HCT116 (cell line): ENCODE data around the gene RABGGTB.

Experiments used
- ATF3 ChIP-seq: IDR thresholded peaks from 2 replicates; pipeline ENCODE4 v1.6.1; 2012
- CTCF ChIP-seq, 3 experiments: fragments of 200-600 bp in 1 of 3; sonication (generic) in 1 of 3; IDR thresholded peaks in 2 of 3; conservative IDR thresholded peaks in 1 of 3; 2 replicates each; pipeline ENCODE4 v1.5.1; 2012 to 2017; ENCODE audit warnings: low read depth in 2 of 3, low read length in 2 of 3, antibody characterized with exemption in 1 of 3, borderline replicate concordance in 1 of 3, control low read depth in 1 of 3, mild to moderate bottlenecking in 1 of 3, mixed read lengths in 1 of 3, mixed run types in 1 of 3, moderate library complexity in 1 of 3; ENCODE audit not compliant: insufficient read depth in 1 of 3
- EGR1 ChIP-seq: IDR thresholded peaks from 2 replicates; pipeline ENCODE4 v1.6.1; 2012; ENCODE audit warnings: low read depth
- EZH2 ChIP-seq: fragments of 200-600 bp; sonication (generic); IDR thresholded peaks from 2 replicates; pipeline ENCODE4 v1.6.1; 2017; ENCODE audit warnings: antibody characterized with exemption, mixed run types
- POLR2AphosphoS5 ChIP-seq: IDR thresholded peaks from 2 replicates; pipeline ENCODE4 v1.6.1; 2011; ENCODE audit warnings: mild to moderate bottlenecking, low read depth, low read length, moderate library complexity
- YY1 ChIP-seq: IDR thresholded peaks from 2 replicates; pipeline ENCODE4 v1.6.1; 2011; ENCODE audit warnings: low read length, low read depth, moderate library complexity, mild to moderate bottlenecking; ENCODE audit not compliant: insufficient replicate concordance; ENCODE audit errors: extremely low read depth
- ZFX ChIP-seq: fragments of 450-650 bp; IDR thresholded peaks from 2 replicates; pipeline ENCODE4 v1.6.1; 2017

- TF ChIP-seq CTCF (IDR thresholded peaks at IDR 0.05 in 2 of 3, conservative IDR thresholded peaks at IDR 0.05 in 1 of 3; ENCODE audit: borderline replicate concordance in 1 of 3, insufficient read depth in 1 of 3, low read depth in 2 of 3, low read length in 2 of 3) (no peak), EGR1 (no peak), POLR2AphosphoS5 (no peak), EZH2 (no peak), ZFX (no peak), ATF3 (no peak), YY1 (no peak)
Measured at GRCh38 chr1:75770761-75771160, 15.3 kb upstream of the RABGGTB start.
